ENCODE data around the gene RASIP1.

RASIP1 gene

DNA sequence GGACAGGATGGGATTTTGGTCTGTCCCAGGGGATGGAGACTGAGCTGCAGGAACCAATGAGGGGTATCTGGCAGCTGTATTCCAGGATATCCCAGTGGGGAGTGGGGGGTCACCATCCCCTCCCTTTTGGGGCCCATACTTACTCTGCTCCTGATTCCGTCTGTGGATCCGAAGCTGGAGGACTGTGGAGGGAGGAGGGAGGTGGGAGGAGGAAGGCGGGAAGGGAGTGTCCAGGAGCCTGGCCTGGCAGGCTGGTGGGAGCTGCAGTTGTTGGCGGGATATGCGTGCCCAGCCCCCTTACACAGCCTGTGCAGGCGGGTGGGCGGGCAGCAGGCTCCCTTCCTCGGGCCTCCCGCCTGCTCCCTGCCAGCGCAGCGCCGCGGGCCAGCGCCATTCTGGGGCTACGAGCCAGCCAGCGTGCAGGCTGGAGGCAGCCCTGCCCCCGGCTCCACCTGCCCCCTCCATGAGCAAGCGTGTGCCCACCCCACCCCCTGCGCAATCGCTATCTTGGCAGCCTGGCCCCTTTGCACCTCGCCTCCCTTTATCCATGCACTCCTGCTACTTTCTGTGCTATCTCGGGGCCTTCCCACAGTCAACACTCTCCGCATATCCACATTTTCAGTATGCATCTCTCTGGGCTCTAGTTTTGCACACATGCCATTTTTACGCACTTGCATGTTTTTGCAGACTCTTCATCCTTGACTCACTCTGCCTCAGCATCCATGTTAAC lies 23.7 kb downstream of the RASIP1 start:
- Histone ChIP-seq H3K9me3 (ENCODE audit: control insufficient read depth, insufficient read depth, low read depth, low read length) (no peaks in the 10 kb centered on the region), H3K27ac (ENCODE audit: extremely low read depth, low read depth, low read length) (peak overlapping the region; percentile 52; the same call in 1 of the 2 replicates), H3K4me1 (ENCODE audit: control insufficient read depth, insufficient read depth, low read length) (peaks cover 13% of the 10 kb centered on the region), H3K4me3 (ENCODE audit: low read depth, low read length) (no peak overlapping the region), H3K36me3 (ENCODE audit: control insufficient read depth in 2 of 2, insufficient read depth in 1 of 2, low read length in 2 of 2) (no peaks in the 10 kb centered on the region; a peak in 1 of 3 replicates)
- ChIA-PET POLR2A (interaction anchor here (0.9 to 1.4 kb wide), 3 partner anchors 9 to 98 kb away, joined by 5 to 6 read pairs (median 6); partner anchors contain the start of genes RPL18 and SPHK2), CTCF (no interaction called here)
- TF ChIP-seq ZNF335 (tag by site-specific recombination; conservative IDR thresholded peaks at IDR 0.05): peak; percentile 98
- TF ChIP-seq, protein P1, sequence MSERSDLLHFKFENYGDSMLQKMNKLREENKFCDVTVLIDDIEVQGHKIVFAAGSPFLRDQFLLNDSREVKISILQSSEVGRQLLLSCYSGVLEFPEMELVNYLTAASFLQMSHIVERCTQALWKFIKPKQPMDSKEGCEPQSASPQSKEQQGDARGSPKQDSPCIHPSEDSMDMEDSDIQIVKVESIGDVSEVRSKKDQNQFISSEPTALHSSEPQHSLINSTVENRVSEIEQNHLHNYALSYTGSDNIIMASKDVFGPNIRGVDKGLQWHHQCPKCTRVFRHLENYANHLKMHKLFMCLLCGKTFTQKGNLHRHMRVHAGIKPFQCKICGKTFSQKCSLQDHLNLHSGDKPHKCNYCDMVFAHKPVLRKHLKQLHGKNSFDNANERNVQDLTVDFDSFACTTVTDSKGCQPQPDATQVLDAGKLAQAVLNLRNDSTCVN (tag by site-specific recombination; optimal IDR thresholded peaks at IDR 0.05): peak; percentile 60
- no peak for TF ChIP-seq ZNF785 (tag by site-specific recombination; IDR thresholded peaks at IDR 0.05)
- peak; percentile 80; the same call in 1 of the 2 replicates for TF ChIP-seq ZNF561 (tag by site-specific recombination; IDR thresholded peaks at IDR 0.05; ENCODE audit: borderline replicate concordance)
- TF ChIP-seq ZBTB49 (tag by site-specific recombination; IDR thresholded peaks at IDR 0.05; ENCODE audit: low read depth): no peak
- peak; percentile 54; the same call in 1 of the 2 replicates for TF ChIP-seq KLF7 (tag by site-specific recombination; IDR thresholded peaks at IDR 0.05; ENCODE audit: borderline replicate concordance)
- TF ChIP-seq ZNF155 (tag by site-specific recombination; IDR thresholded peaks at IDR 0.05): no peak
- TF ChIP-seq HOXA7 (CRISPR knock-in tag; IDR thresholded peaks at IDR 0.05; ENCODE audit: borderline replicate concordance): no peak
- no peak for TF ChIP-seq ZNF621 (tag by site-specific recombination; IDR thresholded peaks at IDR 0.05)
- TF ChIP-seq ZNF837 (tag by site-specific recombination; IDR thresholded peaks at IDR 0.05): no peak
- TF ChIP-seq ZNF776 (tag by site-specific recombination; IDR thresholded peaks at IDR 0.05; ENCODE audit: borderline replicate concordance): no peak
- TF ChIP-seq, protein P2, sequence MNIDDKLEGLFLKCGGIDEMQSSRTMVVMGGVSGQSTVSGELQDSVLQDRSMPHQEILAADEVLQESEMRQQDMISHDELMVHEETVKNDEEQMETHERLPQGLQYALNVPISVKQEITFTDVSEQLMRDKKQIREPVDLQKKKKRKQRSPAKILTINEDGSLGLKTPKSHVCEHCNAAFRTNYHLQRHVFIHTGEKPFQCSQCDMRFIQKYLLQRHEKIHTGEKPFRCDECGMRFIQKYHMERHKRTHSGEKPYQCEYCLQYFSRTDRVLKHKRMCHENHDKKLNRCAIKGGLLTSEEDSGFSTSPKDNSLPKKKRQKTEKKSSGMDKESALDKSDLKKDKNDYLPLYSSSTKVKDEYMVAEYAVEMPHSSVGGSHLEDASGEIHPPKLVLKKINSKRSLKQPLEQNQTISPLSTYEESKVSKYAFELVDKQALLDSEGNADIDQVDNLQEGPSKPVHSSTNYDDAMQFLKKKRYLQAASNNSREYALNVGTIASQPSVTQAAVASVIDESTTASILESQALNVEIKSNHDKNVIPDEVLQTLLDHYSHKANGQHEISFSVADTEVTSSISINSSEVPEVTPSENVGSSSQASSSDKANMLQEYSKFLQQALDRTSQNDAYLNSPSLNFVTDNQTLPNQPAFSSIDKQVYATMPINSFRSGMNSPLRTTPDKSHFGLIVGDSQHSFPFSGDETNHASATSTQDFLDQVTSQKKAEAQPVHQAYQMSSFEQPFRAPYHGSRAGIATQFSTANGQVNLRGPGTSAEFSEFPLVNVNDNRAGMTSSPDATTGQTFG (tag by site-specific recombination; IDR thresholded peaks at IDR 0.05; ENCODE audit: borderline replicate concordance): no peak
- no peak for TF ChIP-seq ZSCAN23 (tag by site-specific recombination; IDR thresholded peaks at IDR 0.05)
- TF ChIP-seq ZNF473 (tag by site-specific recombination; IDR thresholded peaks at IDR 0.05): no peak
- 0 out of 2 replicates have a peak, but pooled peaks have one; percentile 72 for TF ChIP-seq ZNF501 (tag by site-specific recombination; IDR thresholded peaks at IDR 0.05)
- peak; percentile 74 for TF ChIP-seq KLF9 (tag by site-specific recombination; IDR thresholded peaks at IDR 0.05; ENCODE audit: low read depth)
- no peak for TF ChIP-seq ZNF140 (tag by site-specific recombination; IDR thresholded peaks at IDR 0.05)
- no peak for TF ChIP-seq GLI4 (tag by site-specific recombination; IDR thresholded peaks at IDR 0.05)
- no peak for TF ChIP-seq ZNF302 (tag by site-specific recombination; IDR thresholded peaks at IDR 0.05; ENCODE audit: low read depth)
- TF ChIP-seq, protein P3, sequence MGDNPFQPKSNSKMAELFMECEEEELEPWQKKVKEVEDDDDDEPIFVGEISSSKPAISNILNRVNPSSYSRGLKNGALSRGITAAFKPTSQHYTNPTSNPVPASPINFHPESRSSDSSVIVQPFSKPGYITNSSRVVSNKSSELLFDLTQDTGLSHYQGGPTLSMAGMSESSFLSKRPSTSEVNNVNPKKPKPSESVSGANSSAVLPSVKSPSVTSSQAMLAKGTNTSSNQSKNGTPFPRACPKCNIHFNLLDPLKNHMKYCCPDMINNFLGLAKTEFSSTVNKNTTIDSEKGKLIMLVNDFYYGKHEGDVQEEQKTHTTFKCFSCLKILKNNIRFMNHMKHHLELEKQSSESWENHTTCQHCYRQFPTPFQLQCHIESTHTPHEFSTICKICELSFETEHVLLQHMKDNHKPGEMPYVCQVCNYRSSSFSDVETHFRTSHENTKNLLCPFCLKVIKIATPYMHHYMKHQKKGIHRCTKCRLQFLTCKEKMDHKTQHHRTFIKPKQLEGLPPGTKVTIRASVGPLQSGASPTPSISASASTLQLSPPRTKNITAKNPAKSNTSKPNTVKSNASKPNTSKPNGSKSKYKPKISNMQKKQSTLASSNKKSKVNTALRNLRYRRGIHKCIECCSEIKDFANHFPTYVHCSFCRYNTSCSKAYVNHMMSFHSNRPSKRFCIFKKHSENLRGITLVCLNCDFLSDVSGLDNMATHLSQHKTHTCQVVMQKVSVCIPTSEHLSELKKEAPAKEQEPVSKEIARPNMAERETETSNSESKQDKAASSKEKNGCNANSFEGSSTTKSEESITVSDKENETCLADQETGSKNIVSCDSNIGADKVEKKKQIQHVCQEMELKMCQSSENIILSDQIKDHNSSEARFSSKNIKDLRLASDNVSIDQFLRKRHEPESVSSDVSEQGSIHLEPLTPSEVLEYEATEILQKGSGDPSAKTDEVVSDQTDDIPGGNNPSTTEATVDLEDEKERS (tag by site-specific recombination; IDR thresholded peaks at IDR 0.05): no peak
- 0 out of 2 replicates have a peak, but pooled peaks have one; percentile 61 for TF ChIP-seq ZXDB (tag by site-specific recombination; IDR thresholded peaks at IDR 0.05)
- TF ChIP-seq ZNF624 (tag by site-specific recombination; IDR thresholded peaks at IDR 0.05): no peak
- TF ChIP-seq CTCF (tag by site-specific recombination; IDR thresholded peaks at IDR 0.05): no peak
- TF ChIP-seq SCRT1 (tag by site-specific recombination; IDR thresholded peaks at IDR 0.05; ENCODE audit: borderline replicate concordance): no peak
- no peak for TF ChIP-seq ZNF585B (tag by site-specific recombination; IDR thresholded peaks at IDR 0.05)
- TF ChIP-seq ZBTB1 (tag by site-specific recombination; IDR thresholded peaks at IDR 0.05): no peak
- no peak for TF ChIP-seq SCRT2 (tag by site-specific recombination; IDR thresholded peaks at IDR 0.05)
- TF ChIP-seq REPIN1 (tag by site-specific recombination; IDR thresholded peaks at IDR 0.05; ENCODE audit: low read depth): no peak; the same call in 1 of the 2 replicates
